ENCODE data around the gene NPBWR2.
"Not testable (repeated sequence)": the region's sequence is repeated elsewhere in the genome, so short reads cannot be mapped to it uniquely, and the experiment has no call there.

Gene NPBWR2

GRCh38 chr20:64091340-64091739 is 16.0 kb downstream of the NPBWR2 start:
- no peak for TF ChIP-seq CTCF (IDR thresholded peaks at IDR 0.05; ENCODE audit: borderline replicate concordance, control extremely low read depth, extremely low read depth, insufficient read depth, missing control alignments)
- in situ Hi-C loops (cut with MboI; ENCODE audit: low sequenced_read_pairs, unreplicated experiment) = no loop called here
- no peak for DNase-seq (ENCODE audit: low spot score)

GRCh38 chr20:64090165-64090564 is 17.2 kb downstream of the NPBWR2 start:
- DNase-seq (ENCODE audit: low spot score) = no peak
- no peak for TF ChIP-seq CTCF (IDR thresholded peaks at IDR 0.05; ENCODE audit: borderline replicate concordance, control extremely low read depth, extremely low read depth, insufficient read depth, missing control alignments)
- in situ Hi-C loops (cut with MboI; ENCODE audit: low sequenced_read_pairs, unreplicated experiment) = no loop called here

GRCh38 chr20:64088586-64088985 is 18.8 kb downstream of the NPBWR2 start:
- DNase-seq (ENCODE audit: low spot score); in situ Hi-C loops (cut with MboI; ENCODE audit: low sequenced_read_pairs, unreplicated experiment): not testable (repeated sequence)

GRCh38 chr20:64087226-64087825 is 20.0 kb downstream of the NPBWR2 start:
- DNase-seq (ENCODE audit: low spot score); in situ Hi-C loops (cut with MboI; ENCODE audit: low sequenced_read_pairs, unreplicated experiment): not testable (repeated sequence)

GRCh38 chr20:64086801-64087200 is 20.6 kb downstream of the NPBWR2 start:
- in situ Hi-C loops (cut with MboI; ENCODE audit: low sequenced_read_pairs, unreplicated experiment) = no loop called here
- no peak for DNase-seq (ENCODE audit: low spot score)
- TF ChIP-seq CTCF (IDR thresholded peaks at IDR 0.05; ENCODE audit: borderline replicate concordance, control extremely low read depth, extremely low read depth, insufficient read depth, missing control alignments) = no peak

- no peak for TF ChIP-seq CTCF (IDR thresholded peaks at IDR 0.05; ENCODE audit: borderline replicate concordance, control extremely low read depth, extremely low read depth, insufficient read depth, missing control alignments)
- in situ Hi-C loops (cut with MboI; ENCODE audit: low sequenced_read_pairs, unreplicated experiment) = no loop called here
- no peak for DNase-seq (ENCODE audit: low spot score)
Measured at GRCh38 chr20:64084685-64085152, 22.6 kb downstream of the NPBWR2 start.

GRCh38 chr20:64083804-64084684 is 23.3 kb downstream of the NPBWR2 start, which contains the start of gene LKAAEAR1:
TSS of gene LKAAEAR1 (minus strand) at chr20:64084398. CDS start at chr20:64084219, 179 bp downstream.
- in situ Hi-C loops (cut with MboI; ENCODE audit: low sequenced_read_pairs, unreplicated experiment) = no loop called here
- no peak for DNase-seq (ENCODE audit: low spot score)

More at GRCh38 chr20:64083804-64084684, 23.3 kb downstream of the NPBWR2 start, which contains the start of gene LKAAEAR1:
- no peak for TF ChIP-seq CTCF (IDR thresholded peaks at IDR 0.05; ENCODE audit: borderline replicate concordance, control extremely low read depth, extremely low read depth, insufficient read depth, missing control alignments)

All from GM13976 (cell line).